OCI-LY1 (cell line): ENCODE results near the gene SCN1B.

Source experiments
- EZH2 ChIP-seq: fragments of 200-600 bp; sonication (generic), shearing (Covaris generic); IDR thresholded peaks from 2 replicates; pipeline ENCODE4 v1.8.0; 2017; ENCODE audit warnings: borderline replicate concordance, mixed run types, mild to moderate bottlenecking, antibody characterized with exemption, low read length, moderate library complexity, mixed read lengths
- TF ChIP-seq, protein P1 (sequence below): fragments of 200-600 bp; sonication (generic), shearing (Covaris generic); IDR thresholded peaks from 2 replicates; pipeline ENCODE4 v1.5.1; 2017; ENCODE audit warnings: mild to moderate bottlenecking, antibody characterized with exemption, low read length, moderate library complexity, mixed read lengths

DNA sequence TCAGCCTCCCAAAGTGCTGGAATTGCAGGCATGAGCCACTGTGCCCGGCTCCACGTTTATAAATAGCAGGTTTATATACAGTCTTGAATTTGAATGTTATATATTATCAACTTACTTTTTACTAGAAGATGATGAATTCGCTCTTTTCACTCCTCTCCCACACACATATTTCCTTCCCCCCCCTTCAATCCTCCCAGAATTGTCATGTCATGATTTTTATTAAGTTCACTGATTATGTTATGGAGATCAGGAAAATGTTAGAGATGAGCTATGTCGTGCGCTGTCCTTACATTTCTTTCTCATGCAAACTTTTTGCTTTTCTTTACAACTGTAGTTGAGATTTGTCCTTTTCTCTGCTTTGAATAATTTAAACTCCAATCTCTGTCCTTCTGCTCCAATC lies 48.0 kb upstream of the SCN1B start:
- TF ChIP-seq, protein P1, sequence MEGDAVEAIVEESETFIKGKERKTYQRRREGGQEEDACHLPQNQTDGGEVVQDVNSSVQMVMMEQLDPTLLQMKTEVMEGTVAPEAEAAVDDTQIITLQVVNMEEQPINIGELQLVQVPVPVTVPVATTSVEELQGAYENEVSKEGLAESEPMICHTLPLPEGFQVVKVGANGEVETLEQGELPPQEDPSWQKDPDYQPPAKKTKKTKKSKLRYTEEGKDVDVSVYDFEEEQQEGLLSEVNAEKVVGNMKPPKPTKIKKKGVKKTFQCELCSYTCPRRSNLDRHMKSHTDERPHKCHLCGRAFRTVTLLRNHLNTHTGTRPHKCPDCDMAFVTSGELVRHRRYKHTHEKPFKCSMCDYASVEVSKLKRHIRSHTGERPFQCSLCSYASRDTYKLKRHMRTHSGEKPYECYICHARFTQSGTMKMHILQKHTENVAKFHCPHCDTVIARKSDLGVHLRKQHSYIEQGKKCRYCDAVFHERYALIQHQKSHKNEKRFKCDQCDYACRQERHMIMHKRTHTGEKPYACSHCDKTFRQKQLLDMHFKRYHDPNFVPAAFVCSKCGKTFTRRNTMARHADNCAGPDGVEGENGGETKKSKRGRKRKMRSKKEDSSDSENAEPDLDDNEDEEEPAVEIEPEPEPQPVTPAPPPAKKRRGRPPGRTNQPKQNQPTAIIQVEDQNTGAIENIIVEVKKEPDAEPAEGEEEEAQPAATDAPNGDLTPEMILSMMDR, result no peak
- TF ChIP-seq EZH2, result no peak
